ENCODE measurements around the gene DGKI. TPM values are rescaled to one million over a fixed set of nuclear protein-coding genes. Genes with fewer than 3 reads are reported as not detected.

The DGKI gene
- total and polyA plus RNA-seq, 9 of the 15 experiments (the other 6 are each of a cell fraction or from before 2014, with no cell fraction given) = 0.11 to 0.54 (median 0.15) TPM; not detected in 5

GRCh38 chr7:137878333-137878961 lies 31.7 kb upstream of the DGKI start (continued):
- no peak for TF ChIP-seq CUX1 (CRISPR knock-in tag; IDR thresholded peaks at IDR 0.05)
- no peak for TF ChIP-seq TBL1XR1 (IDR thresholded peaks at IDR 0.05; ENCODE audit: low read length in 2 of 2)
- no peak for TF ChIP-seq USF2 (CRISPR knock-in tag; IDR thresholded peaks at IDR 0.05)
- TF ChIP-seq MAFF (IDR thresholded peaks at IDR 0.05; ENCODE audit: low read length) = 0 out of 2 replicates have a peak, but pooled peaks have one; percentile 2
- TF ChIP-seq NUFIP1 (IDR thresholded peaks at IDR 0.05; ENCODE audit: partially characterized antibody) = no peak
- no peak for TF ChIP-seq ZNF133 (CRISPR knock-in tag; IDR thresholded peaks at IDR 0.05)
- no peak for TF ChIP-seq CBFB (CRISPR knock-in tag; IDR thresholded peaks at IDR 0.05)
- 0 out of 2 replicates have a peak, but pooled peaks have one; percentile 25 for TF ChIP-seq PKNOX1 (IDR thresholded peaks at IDR 0.05)
- no peak for TF ChIP-seq MEF2D (tag; conservative IDR thresholded peaks at IDR 0.05; ENCODE audit: low read depth)
- no peak for TF ChIP-seq XRCC4 (IDR thresholded peaks at IDR 0.05; ENCODE audit: extremely low read depth, insufficient read depth, insufficient read length)
- TF ChIP-seq FOXM1 (IDR thresholded peaks at IDR 0.05; ENCODE audit: low read depth) = peak; percentile 39; the same call in 1 of the 2 replicates
- TF ChIP-seq FOXM1 (CRISPR knock-in tag; IDR thresholded peaks at IDR 0.05; ENCODE audit: low read depth) = no peak
- TF ChIP-seq ZNF3 (CRISPR knock-in tag; IDR thresholded peaks at IDR 0.05) = no peak
- no peak for TF ChIP-seq RBFOX2 (IDR thresholded peaks at IDR 0.05; ENCODE audit: low read depth, low read length)
- no peak for TF ChIP-seq NR4A1 (CRISPR knock-in tag; IDR thresholded peaks at IDR 0.05)
- no peak for TF ChIP-seq NR4A1 (tag; IDR thresholded peaks at IDR 0.05)
- TF ChIP-seq CREB3L1 (IDR thresholded peaks at IDR 0.05; ENCODE audit: borderline replicate concordance, low read depth) = no peak
- TF ChIP-seq PURB (CRISPR knock-in tag; IDR thresholded peaks at IDR 0.05; ENCODE audit: low read depth) = no peak
- TF ChIP-seq FOS (IDR thresholded peaks at IDR 0.05; ENCODE audit: extremely low read depth, insufficient read length) = no peak
- TF ChIP-seq TAL1 (IDR thresholded peaks at IDR 0.05) = peak; percentile 70
